ENCODE data around the gene ZNF814. TPM values are rescaled to one million over a fixed set of nuclear protein-coding genes. Genes with fewer than 3 reads are reported as not detected.

ZNF814 gene
- 10 to 100 TPM; 15.5 to 29.4 TPM for total RNA-seq
- 1 to 10 TPM; 7.2 to 7.9 TPM for polyA plus RNA-seq
- long read RNA-seq, donor 1, transcript ZNF814-202 (1 exons, 2,277 nt), result major isoform, 30 of 40 reads
- long read RNA-seq, donor 1, transcript ZNF814-207 (1 exons, 2,496 nt), result minor isoform, 10 of 40 reads
- long read RNA-seq, donor 1, partial matches to known transcripts, result 0 of 40 reads
- long read RNA-seq, donor 1, other reads (novel, unspliced or antisense), result 0 of 40 reads
- long read RNA-seq, donor 2, transcript ZNF814-202 (1 exons, 2,277 nt), result minor isoform, 5 of 19 reads
- long read RNA-seq, donor 2, transcript ZNF814-207 (1 exons, 2,496 nt), result major isoform, 6 of 19 reads
- long read RNA-seq, donor 2, partial matches to known transcripts, result 5 of 19 reads
- long read RNA-seq, donor 2, other reads (novel, unspliced or antisense), result 0 of 19 reads
- long read RNA-seq, donor 3, transcript ZNF814-202 (1 exons, 2,277 nt), result major isoform, 12 of 17 reads
- long read RNA-seq, donor 3, partial matches to known transcripts, result 0 of 17 reads
- long read RNA-seq, donor 3, other reads (novel, unspliced or antisense), result 0 of 17 reads
- long read RNA-seq, donor 4, transcript ZNF814-202 (1 exons, 2,277 nt), result major isoform, 14 of 40 reads
- long read RNA-seq, donor 4, transcript ZNF814-207 (1 exons, 2,496 nt), result minor isoform, 13 of 40 reads
- long read RNA-seq, donor 4, partial matches to known transcripts, result 11 of 40 reads
- long read RNA-seq, donor 4, other reads (novel, unspliced or antisense), result 0 of 40 reads
- long read RNA-seq, donor 5, transcript ZNF814-207 (1 exons, 2,496 nt), result minor isoform, 13 of 69 reads
- long read RNA-seq, donor 5, transcript ZNF814-208 (3 exons, 528 nt), result minor isoform, 5 of 69 reads
- long read RNA-seq, donor 5, transcript ZNF814-202 (1 exons, 2,277 nt), result major isoform, 32 of 69 reads
- long read RNA-seq, donor 5, partial matches to known transcripts, result 8 of 69 reads
- long read RNA-seq, donor 5, other reads (novel, unspliced or antisense), result 9 of 69 reads

GRCh38 chr19:57888560-57889231 is at the start of gene ZNF814:
Gene ZNF814, minus strand, starts transcription at chr19:57889037. Its CDS starts 235 bp downstream, at chr19:57888802.
- Histone ChIP-seq H3K9me3 (ENCODE audit: control insufficient read depth in 4 of 4, insufficient read depth in 3 of 4, low read length in 3 of 4) (peaks cover 0 to 31% (median 3%) of the 10 kb centered on the region in 4 donors), H3K4me1 (ENCODE audit: control insufficient read depth in 5 of 5, insufficient read depth in 5 of 5, low read length in 5 of 5) (peaks cover 0 to 9% (median 7%) of the 10 kb centered on the region in 5 donors), H3K36me3 (ENCODE audit: control insufficient read depth in 4 of 4, insufficient read depth in 4 of 4, low read length in 4 of 4) (peaks cover 3 to 26% (median 8%) of the 10 kb centered on the region in 4 donors), H3K27me3 (ENCODE audit: control insufficient read depth in 3 of 3, insufficient read depth in 3 of 3, low read length in 2 of 3) (no peaks in the 10 kb centered on the region), H3K9ac (ENCODE audit: insufficient read depth in 1 of 2, low read length in 2 of 2) (peak within 1 kb of the TSS; percentile 37 to 87), H3K4me3 (peak within 1 kb of the TSS; percentile 65), H3K27ac (ENCODE audit: low read depth in 1 of 2, low read length in 1 of 2) (peak within 1 kb of the TSS; percentile 27 to 61)
- ATAC-seq (ENCODE audit: insufficient read depth, low FRiP score) (peak; percentile 88), DNase-seq (peak; percentile 93 to 96 (median 94))
- 1 to 2% methylated on average over 43 of the region's 43 CpGs for WGBS, 2 donors
- no peak for TF ChIP-seq CTCF (IDR thresholded peaks at IDR 0.05; ENCODE audit: control extremely low read depth, extremely low read depth)

GRCh38 chr19:57935731-57936130 is 46.9 kb upstream of the ZNF814 start:
- peaks cover 0 to 49% (median 30%) of the 10 kb centered on the region in 4 donors for H3K9me3 ChIP-seq (ENCODE audit: control insufficient read depth in 4 of 4, insufficient read depth in 3 of 4, low read length in 3 of 4)

More at GRCh38 chr19:57935731-57936130, 46.9 kb upstream of the ZNF814 start:
- Histone ChIP-seq H3K36me3 (ENCODE audit: control insufficient read depth in 4 of 4, insufficient read depth in 4 of 4, low read length in 4 of 4) (peaks cover 3 to 36% (median 18%) of the 10 kb centered on the region in 4 donors), H3K4me1 (ENCODE audit: control insufficient read depth in 5 of 5, insufficient read depth in 5 of 5, low read length in 5 of 5) (peaks cover 0 to 5% (median 3%) of the 10 kb centered on the region in 5 donors), H3K4me3 (no peak overlapping the region), H3K9ac (ENCODE audit: insufficient read depth in 1 of 2, low read length in 2 of 2) (no peak overlapping the region), H3K27ac (ENCODE audit: low read depth in 1 of 2, low read length in 1 of 2) (no peak overlapping the region), H3K27me3 (ENCODE audit: control insufficient read depth in 3 of 3, insufficient read depth in 3 of 3, low read length in 2 of 3) (no peaks in the 10 kb centered on the region)
- no peak for ATAC-seq (ENCODE audit: insufficient read depth, low FRiP score)
- no peak for TF ChIP-seq CTCF (IDR thresholded peaks at IDR 0.05; ENCODE audit: control extremely low read depth, extremely low read depth)
- WGBS, 2 donors, result 91% methylated on average over 12 of the region's 12 CpGs
- DNase-seq, result no peak
